Measurements from ENCODE around the gene JMJD7. TPM values are rescaled to one million over a fixed set of nuclear protein-coding genes. Genes with fewer than 3 reads are reported as not detected.

Gene JMJD7
- total RNA-seq, 1 experiment from 2014 or later = 11.7 TPM

- Histone ChIP-seq H4K20me1 (ENCODE audit: insufficient read depth) (no peaks in the 10 kb centered on the region), H3K36me3 (ENCODE audit: low read depth) (no peaks in the 10 kb centered on the region), H3F3A (ENCODE audit: insufficient read depth, low read depth) (no peaks in the 10 kb centered on the region), H3K4me3 (no peak overlapping the region), H3K4me2 (no peak overlapping the region), H3K9me2 (ENCODE audit: insufficient read depth) (no peaks in the 10 kb centered on the region), H3K4me1 (replicated peaks; ENCODE audit: insufficient read depth) (peaks cover 22% of the 10 kb centered on the region), H3K27ac (no peak overlapping the region), H3K9me3 (ENCODE audit: insufficient read depth, low read depth) (no peaks in the 10 kb centered on the region), H3K79me2 (ENCODE audit: low read depth) (no peaks in the 10 kb centered on the region), H3K27me3 (ENCODE audit: insufficient read depth, low read depth) (no peaks in the 10 kb centered on the region), H2AFZ (no peak overlapping the region)
- CTCF ChIA-PET = no interaction called here
- BruUV-seq (replicated peaks) = no TSS peak
- POLR2A ChIA-PET (ENCODE audit: unreplicated experiment) = no interaction called here
- no peak for DNase-seq
- intact Hi-C loops (cut with micrococcal nuclease; ENCODE audit: unreplicated experiment) = no loop called here
- TF ChIP-seq EZH2 (IDR thresholded peaks at IDR 0.05; ENCODE audit: low read depth) (no peak), CTCF (conservative IDR thresholded peaks at IDR 0.05) (no peak)
Observed at GRCh38 chr15:41795996-41796856, 31.7 kb upstream of the JMJD7 start.

- Histone ChIP-seq H3K9me2 (ENCODE audit: insufficient read depth) (no peaks in the 10 kb centered on the region), H3K27me3 (ENCODE audit: insufficient read depth, low read depth) (no peaks in the 10 kb centered on the region), H3K27ac (no peak overlapping the region), H4K20me1 (ENCODE audit: insufficient read depth) (no peaks in the 10 kb centered on the region), H3K36me3 (ENCODE audit: low read depth) (no peaks in the 10 kb centered on the region), H3K9me3 (ENCODE audit: insufficient read depth, low read depth) (no peaks in the 10 kb centered on the region), H3K4me1 (replicated peaks; ENCODE audit: insufficient read depth) (peaks cover 20% of the 10 kb centered on the region), H3K4me3 (no peak overlapping the region), H3F3A (ENCODE audit: insufficient read depth, low read depth) (no peaks in the 10 kb centered on the region), H3K79me2 (ENCODE audit: low read depth) (no peaks in the 10 kb centered on the region), H2AFZ (no peak overlapping the region), H3K4me2 (no peak overlapping the region)
- TF ChIP-seq CTCF (conservative IDR thresholded peaks at IDR 0.05) = no peak
- no peak for TF ChIP-seq EZH2 (IDR thresholded peaks at IDR 0.05; ENCODE audit: low read depth)
- ChIA-PET CTCF (interaction anchor here (0.6 to 0.7 kb wide), 2 partner anchors 20 to 249 kb away, joined by 3 read pairs; no protein-coding TSS in a partner anchor), POLR2A (ENCODE audit: unreplicated experiment) (no interaction called here)
- BruUV-seq (replicated peaks) = no TSS peak
- DNase-seq = no peak
- intact Hi-C loops (cut with micrococcal nuclease; ENCODE audit: unreplicated experiment) = no loop called here
Observed at GRCh38 chr15:41797201-41797944, 30.5 kb upstream of the JMJD7 start.

- no peaks in the 10 kb centered on the region for H3K36me3 ChIP-seq (ENCODE audit: low read depth)
- H3K9me2 ChIP-seq (ENCODE audit: insufficient read depth) = no peaks in the 10 kb centered on the region
- ChIA-PET CTCF (no interaction called here), POLR2A (ENCODE audit: unreplicated experiment) (no interaction called here)
- TF ChIP-seq EZH2 (IDR thresholded peaks at IDR 0.05; ENCODE audit: low read depth) (no peak), CTCF (conservative IDR thresholded peaks at IDR 0.05) (no peak)
- no peak overlapping the region for H3K4me3 ChIP-seq
- peaks cover 20% of the 10 kb centered on the region for H3K4me1 ChIP-seq (replicated peaks; ENCODE audit: insufficient read depth)
- no peaks in the 10 kb centered on the region for H3F3A ChIP-seq (ENCODE audit: insufficient read depth, low read depth)
- no peaks in the 10 kb centered on the region for H3K9me3 ChIP-seq (ENCODE audit: insufficient read depth, low read depth)
- H4K20me1 ChIP-seq (ENCODE audit: insufficient read depth) = no peaks in the 10 kb centered on the region
- BruUV-seq (replicated peaks) = no TSS peak
- H3K4me2 ChIP-seq = no peak overlapping the region
- H3K27me3 ChIP-seq (ENCODE audit: insufficient read depth, low read depth) = no peaks in the 10 kb centered on the region
- DNase-seq = peak in 1 of 2 experiments; percentile 60
- no peak overlapping the region for H2AFZ ChIP-seq
- H3K27ac ChIP-seq = no peak overlapping the region
- no peaks in the 10 kb centered on the region for H3K79me2 ChIP-seq (ENCODE audit: low read depth)
- intact Hi-C loops (cut with micrococcal nuclease; ENCODE audit: unreplicated experiment) = no loop called here
Observed at GRCh38 chr15:41798607-41799487, 29.0 kb upstream of the JMJD7 start.
